Kidney tubule cell (primary cell): Measurements from ENCODE around the gene KIAA2012.

Experiments
- DNase-seq: peaks from one replicate; pipeline ENCODE4 v3.0.0-alpha.2; 2018; ENCODE audit warnings: low spot score

The KIAA2012 gene

DNA sequence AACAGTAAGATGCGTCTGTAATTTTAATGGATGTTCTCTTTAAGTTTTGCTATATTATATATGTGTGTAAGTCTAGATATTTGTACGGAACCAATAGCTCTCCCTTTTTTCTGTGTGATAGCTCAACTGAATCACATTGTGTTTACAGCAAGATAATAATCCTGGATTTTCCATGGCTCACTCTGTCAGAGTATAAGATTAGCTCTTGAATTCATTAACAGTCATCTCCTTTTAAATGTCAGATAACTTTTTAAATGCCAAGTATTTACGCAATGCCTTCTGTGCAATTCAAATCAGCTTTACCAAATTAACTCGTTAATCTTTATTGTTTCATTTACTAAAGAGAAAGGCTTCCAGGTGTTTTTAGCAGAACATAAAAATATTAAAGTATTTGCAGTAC is 76.9 kb downstream of the KIAA2012 start:
- DNase-seq, result no peak

DNA sequence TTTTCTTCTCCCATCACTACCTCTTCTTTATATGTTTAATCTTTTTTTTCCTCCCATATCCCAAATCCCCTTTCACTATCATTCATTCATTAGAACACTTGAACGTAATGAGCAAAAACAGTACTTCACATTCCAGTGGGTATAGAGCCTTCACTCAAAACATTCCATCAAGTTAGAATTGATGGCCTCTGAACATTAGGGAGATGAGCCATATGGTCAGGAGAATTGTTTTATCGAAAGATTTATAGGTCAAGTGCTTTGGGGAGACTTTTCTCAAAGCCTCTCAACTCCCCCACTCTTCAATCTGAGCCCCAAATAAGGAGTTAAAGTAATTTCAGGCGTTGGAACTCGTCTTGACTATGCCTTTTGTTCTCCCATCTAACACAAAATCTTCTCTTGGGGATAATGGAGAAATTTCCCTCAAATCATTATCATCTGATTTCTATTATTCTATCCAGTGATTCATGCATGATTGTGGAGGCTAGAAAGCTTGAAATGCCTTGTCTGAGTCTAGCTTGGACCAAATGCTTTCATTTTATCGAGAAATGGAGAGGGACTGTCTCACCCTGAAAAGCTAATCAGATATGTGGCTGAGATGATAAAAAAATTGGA is 79.2 kb downstream of the KIAA2012 start:
- DNase-seq, result no peak

DNA sequence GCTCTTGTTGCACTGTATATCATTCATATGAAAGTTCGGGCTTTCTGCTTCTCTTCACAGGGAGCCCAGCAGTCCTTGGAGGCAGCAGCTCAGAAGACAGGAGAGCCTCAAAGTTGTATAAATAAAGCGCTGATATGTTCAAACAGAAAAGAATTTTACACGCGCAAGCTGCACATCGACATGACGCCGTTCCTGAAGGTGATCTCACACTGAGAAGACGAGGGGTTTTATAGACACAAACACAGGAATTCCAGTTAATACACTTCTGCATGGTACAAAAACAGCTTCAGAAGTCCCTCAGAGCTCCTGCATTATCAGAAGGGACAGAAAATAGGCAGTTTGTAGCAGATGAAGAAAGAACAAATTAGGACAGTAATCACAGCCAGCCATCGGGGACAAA is 81.6 kb downstream of the KIAA2012 start:
- DNase-seq, result no peak

DNA sequence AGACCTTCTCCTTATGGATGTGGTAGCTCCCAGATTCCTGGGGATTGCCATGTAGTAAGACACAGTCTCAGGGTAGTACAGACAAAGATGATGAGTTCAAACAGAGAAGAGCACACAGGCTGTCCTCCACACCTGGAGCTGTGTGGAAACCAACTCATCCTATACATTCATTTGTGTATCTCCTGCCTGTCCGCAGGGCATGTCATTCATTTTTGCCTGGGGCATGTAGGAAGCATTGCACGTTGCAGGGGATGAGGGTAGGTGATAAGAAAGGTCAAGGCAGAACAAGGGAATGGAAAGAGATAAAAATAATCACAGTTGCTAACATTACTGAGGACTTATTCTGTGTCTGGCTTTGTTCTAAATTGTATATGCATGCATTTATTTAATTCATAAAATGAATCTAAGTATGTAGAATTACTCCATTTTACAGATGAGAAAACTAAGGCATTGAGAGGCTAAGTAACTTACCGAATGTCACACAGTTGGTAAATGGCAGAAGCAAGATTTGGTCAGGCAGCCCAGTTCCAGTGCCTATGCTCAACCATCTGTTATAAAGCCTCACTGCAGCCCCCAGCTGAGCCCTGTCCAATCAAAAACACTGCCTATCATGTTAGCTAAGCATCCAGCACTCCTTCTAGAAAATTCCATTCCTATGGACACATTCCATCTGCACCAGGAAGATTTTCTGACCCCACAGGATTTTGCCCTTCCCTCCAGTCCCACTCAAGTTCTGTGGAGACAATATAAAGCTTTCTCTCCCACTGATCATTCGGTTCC is 84.3 kb downstream of the KIAA2012 start:
- no peak for DNase-seq

- DNase-seq, result no peak
Observed at GRCh38 chr2:202158796-202159195, 85.7 kb downstream of the KIAA2012 start.

- no peak for DNase-seq
Observed at GRCh38 chr2:202161151-202161835, 88.2 kb downstream of the KIAA2012 start.

DNA sequence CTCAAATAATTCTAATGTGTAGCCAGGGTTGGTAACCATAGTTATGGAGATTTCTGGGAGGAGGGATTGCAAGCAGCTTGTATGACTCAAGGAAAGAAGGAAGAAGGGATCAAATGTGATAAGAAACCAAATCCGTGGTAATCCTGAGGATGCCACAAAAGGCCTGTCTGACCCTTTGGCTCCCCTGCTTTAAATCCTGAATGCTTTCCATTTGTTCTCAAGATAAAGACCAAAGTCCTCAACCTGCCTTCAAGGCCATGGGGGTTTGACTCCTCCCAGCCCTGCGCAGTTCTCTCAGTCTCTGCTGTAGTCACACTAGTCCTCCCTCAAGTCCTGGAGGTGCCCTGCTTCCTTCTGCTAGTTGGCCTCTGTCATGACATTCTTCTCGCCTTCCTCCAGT is 91.4 kb downstream of the KIAA2012 start:
- DNase-seq, result no peak

GRCh38 chr2:202165208-202165607 is 92.2 kb downstream of the KIAA2012 start:
- no peak for DNase-seq

DNA sequence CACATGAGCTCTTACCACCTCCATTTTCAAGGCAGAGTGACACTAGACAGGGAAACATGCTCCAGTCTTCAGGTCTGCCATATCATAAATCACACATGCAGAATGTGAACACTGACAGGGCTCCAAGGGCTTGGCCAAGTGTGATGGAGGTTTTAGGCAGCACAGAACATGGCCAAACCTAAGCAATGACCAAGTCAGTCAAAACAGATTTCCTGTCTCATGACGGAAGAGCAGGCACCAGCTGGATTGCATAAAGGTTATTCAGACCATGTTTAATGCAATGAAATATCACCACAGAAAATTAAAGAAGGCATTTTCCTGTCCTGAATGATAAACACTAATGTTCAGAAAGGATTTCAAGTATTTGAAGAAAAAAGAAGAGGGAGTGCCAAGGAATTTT is 92.9 kb downstream of the KIAA2012 start:
- DNase-seq, result no peak

DNA sequence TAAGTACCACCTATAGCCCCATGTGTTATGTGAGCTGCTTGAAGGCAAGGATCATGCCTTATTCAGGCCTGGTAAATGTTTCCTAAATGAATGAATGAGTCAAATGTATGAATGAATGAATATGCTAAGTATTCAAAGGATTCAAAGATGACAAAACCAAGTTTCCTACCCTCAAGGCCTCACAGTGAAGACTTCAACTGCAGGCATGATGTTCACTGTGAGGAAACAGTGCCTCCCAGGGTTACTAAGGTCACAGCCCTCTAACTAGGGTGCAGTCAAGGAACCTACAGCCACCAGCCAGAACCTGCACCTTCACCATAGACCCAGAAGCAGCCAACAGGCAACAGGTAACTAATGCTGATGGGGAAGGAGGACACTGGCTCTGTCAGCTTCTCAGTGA is 96.1 kb downstream of the KIAA2012 start:
- no peak for DNase-seq

DNA sequence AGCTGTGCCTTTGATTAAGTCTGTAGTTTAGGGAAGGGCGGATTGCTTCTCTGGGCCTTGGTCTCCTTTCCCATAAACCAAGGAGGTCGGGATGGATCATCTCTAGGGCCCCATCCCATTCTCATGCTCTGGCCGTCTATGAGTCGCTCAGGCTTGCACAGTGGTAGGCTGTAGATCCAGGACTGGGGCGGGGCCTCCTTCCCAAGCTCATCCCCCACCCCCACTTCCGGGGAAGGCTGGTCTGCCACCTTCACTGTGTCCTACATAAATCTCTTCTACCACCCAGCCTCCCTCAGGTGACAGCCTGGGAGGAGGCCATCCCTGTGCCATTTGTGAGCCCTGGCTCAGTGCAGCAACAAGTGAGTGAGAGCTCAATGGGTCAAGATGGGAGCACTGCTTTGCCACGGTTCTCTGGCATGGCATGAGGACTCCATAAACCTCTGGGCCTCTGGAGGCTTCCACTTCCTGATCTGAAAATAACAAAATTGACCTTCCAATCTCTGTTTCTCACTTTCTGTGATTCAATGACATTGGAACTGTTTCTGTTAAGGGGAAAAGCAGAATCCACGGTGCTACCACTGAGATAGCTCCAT is 96.9 kb downstream of the KIAA2012 start:
- DNase-seq, result no peak

DNA sequence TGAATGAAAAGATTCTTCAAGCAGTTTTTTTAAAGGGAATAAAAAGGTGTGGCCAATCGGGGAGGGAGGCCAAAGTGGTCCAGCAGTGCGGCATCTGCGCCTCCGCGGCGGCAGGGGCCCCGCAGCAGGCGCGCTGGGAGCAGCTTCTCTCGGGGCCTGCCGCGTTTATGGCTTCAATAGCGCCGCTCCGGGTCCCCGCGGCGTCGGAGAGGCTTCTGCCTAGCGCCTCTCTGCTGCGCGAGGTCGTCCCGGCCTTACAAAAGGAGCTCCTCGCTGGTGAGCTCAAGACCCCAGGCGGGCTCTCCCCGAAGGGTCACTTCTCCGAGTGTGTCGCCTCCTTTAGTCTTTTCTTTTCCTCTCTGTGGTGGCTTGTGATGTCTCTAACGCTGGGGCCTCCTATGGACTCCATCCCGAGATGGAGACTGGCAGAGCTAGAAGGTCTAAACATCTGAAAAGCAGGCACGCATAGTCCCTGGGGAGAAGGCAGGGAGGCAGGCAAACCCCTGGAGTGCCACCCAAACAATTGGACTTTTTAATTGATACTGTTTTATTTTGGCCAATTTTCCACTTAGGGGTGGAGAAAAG is 98.3 kb downstream of the KIAA2012 start:
- DNase-seq, result no peak

DNA sequence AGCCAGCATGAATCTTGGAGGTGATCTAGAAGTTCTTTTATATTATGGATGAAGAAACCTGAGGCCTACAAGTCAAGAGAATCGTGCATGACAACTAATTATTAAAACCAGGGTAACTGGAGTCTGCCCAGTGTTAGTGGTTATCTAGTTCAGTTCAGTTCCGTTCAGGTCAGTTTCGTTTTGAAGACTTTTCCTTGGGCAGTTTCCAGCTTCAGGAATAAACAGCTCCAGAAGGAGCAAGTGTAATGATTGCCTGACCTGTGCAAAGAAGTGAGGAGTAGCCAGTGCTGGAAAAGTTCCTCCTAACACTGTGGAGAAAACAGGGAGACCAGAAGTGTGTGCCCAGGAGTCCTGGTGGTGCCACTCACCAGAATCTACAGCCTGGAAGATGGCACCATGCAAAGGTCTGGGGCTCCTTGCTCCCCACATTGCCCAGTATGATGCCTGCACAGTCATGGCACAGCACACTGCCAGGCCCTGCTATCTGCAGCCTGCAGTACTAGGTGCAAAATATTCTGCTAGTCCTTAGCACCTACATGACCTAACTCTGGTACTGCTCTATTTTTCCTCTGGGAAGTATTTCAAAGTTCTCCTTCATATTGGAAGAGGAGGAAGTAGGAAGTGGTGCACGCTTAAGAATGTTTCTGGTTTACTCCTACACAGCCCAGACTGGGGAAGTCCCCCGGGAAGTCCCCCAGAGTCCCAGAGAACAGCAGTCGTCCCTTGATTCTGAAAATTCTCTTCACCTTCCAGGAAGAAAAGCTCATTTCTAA is 99.6 kb downstream of the KIAA2012 start:
- peak; percentile 81 for DNase-seq

- peak; percentile 67 for DNase-seq
Observed at GRCh38 chr2:202178346-202178958, 105.4 kb downstream of the KIAA2012 start.

GRCh38 chr2:202184557-202184956 is 111.5 kb downstream of the KIAA2012 start:
- DNase-seq, result no peak

- DNase-seq, result no peak
Observed at GRCh38 chr2:202185156-202185555, 112.1 kb downstream of the KIAA2012 start.

- DNase-seq, result no peak
Observed at GRCh38 chr2:202186641-202187202, 113.7 kb downstream of the KIAA2012 start.

DNA sequence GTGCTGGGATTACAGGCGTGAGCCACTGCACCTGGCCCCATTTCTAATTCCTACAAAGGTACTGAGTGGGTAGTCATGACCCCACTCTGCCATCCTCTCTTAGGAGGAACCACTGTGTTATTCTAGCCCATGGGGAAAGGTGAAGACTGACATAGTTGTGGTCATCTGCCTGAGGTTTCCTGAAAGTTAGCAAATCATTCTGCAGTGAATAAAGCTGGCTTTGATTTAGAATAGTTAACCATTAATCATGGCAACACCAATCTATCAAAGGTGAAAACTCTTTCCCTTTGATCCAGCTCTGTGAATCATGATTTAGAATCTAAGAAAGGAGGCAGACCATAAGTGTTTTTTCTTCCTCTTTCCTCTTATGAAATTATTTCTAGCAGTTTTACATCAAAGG is 114.5 kb downstream of the KIAA2012 start:
- DNase-seq, result peak; percentile 97

DNA sequence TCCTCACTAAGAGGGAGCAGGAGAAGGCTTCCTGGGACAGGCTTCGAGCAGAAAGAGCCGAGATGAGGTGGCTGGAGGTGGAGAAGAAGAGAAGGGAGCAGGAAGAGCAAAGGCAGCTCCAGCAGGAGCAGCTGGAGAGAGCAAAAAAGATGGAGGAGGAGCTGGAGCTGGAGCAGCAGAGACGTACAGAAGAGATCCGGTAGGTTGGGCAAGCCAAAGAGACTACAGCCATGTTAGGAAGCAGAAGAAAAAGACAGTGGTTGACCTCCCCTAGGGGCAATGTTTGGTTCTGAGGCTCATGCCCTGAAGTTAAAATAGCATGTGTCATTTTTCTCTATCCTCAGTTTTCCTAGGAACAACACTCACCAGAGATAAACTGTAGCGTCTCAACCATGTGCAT is 120.2 kb downstream of the KIAA2012 start:
- no peak for DNase-seq

DNA sequence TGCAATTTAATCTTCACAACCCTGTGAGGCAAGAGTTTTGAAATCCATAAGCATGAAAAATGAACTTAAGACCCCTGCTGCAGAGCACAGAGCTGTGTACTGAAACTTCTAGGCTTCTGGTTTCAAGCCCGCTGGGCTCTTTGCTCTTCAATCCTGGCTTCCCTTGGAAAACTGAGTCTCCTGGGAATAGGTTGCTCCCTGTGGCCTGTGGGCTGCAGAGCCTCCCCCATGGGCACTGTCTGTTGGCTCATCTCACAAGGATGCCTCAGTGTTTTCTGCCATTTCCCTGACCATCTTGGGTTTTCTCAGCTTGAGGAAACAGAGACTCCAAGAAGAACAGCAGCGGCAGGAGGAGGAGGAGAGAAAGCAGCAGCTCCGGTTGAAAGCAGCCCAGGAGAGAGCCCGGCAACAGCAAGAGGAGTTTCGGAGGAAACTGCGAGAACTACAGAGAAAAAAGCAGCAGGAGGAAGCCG is 120.9 kb downstream of the KIAA2012 start:
- DNase-seq, result no peak

- no peak for DNase-seq
Observed at GRCh38 chr2:202194418-202194817, 121.4 kb downstream of the KIAA2012 start.
